Fibroblast of lung (primary cell): ENCODE results near the gene CAP1.

ENCODE experiments used
- EZH2 ChIP-seq: IDR thresholded peaks from 2 replicates; pipeline ENCODE4 v1.5.1; 2012; ENCODE audit warnings: low read length, control low read depth, mild to moderate bottlenecking; ENCODE audit errors: missing control alignments
- TF ChIP-seq, protein P1 (sequence below), 2 donors: IDR thresholded peaks in 1 of 2; conservative IDR thresholded peaks in 1 of 2; 1 replicate in 1 of 2; 2 replicates in 1 of 2; pipeline ENCODE4 v1.5.1; 2011 to 2012; ENCODE audit warnings: low read length in 2 of 2, control low read depth in 1 of 2, inconsistent platforms in 1 of 2, low read depth in 1 of 2, mild to moderate bottlenecking in 1 of 2

DNA sequence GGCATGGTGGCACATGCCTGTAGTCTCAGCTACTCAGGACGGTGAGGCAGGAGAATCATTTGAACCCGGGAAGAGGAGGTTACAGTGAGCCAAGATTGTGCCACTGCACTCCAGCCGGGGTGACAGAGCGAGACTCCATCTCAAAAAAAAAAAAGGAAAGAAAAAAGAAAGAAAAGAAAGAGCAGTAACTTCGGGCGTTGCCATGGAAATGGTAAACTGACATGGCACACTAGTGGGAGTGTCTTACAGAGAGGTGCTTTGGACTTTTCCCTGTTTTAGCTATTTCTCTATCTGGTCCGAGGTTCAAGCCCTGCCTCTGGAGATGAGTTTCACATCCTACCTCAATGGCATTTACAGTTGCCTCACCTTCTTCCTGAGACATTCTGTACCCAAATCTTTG, 79.6 kb downstream of the CAP1 start:
- TF ChIP-seq, protein P1, sequence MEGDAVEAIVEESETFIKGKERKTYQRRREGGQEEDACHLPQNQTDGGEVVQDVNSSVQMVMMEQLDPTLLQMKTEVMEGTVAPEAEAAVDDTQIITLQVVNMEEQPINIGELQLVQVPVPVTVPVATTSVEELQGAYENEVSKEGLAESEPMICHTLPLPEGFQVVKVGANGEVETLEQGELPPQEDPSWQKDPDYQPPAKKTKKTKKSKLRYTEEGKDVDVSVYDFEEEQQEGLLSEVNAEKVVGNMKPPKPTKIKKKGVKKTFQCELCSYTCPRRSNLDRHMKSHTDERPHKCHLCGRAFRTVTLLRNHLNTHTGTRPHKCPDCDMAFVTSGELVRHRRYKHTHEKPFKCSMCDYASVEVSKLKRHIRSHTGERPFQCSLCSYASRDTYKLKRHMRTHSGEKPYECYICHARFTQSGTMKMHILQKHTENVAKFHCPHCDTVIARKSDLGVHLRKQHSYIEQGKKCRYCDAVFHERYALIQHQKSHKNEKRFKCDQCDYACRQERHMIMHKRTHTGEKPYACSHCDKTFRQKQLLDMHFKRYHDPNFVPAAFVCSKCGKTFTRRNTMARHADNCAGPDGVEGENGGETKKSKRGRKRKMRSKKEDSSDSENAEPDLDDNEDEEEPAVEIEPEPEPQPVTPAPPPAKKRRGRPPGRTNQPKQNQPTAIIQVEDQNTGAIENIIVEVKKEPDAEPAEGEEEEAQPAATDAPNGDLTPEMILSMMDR (conservative IDR thresholded peaks at IDR 0.05 in 1 of 2, IDR thresholded peaks at IDR 0.05 in 1 of 2; ENCODE audit: low read depth in 1 of 2, low read length in 2 of 2): no peak
- TF ChIP-seq EZH2: no peak
